ENCODE results near the gene BCAS3.

BCAS3 gene

DNA sequence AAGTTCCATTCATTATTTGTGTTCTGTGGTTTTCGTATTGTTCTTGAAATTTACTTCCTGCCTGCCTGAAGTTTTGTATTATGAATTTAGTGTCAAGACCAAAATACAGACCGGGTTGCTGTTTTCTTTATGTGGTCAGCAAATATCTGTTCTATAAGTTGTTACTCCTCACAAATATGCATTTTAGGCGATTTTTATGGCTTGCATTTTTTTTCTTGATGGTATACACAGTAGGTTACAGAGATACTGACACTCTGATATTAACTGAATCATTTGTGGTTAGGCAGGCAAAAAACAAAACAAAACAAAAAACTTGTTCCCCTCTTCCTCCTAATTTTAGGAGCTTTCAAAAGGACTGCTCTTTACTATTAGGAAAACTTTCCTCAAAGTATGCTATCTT, 52.6 kb downstream of the BCAS3 start:
- Histone ChIP-seq H3K27ac (ENCODE audit: low read depth, low read length, poor library complexity, severe bottlenecking) (peak overlapping the region; percentile 77), H4K20me1 (ENCODE audit: insufficient read depth, low read length) (no peaks in the 10 kb centered on the region), H3K9me2 (ENCODE audit: low read depth, low read length) (no peaks in the 10 kb centered on the region), H3K4me3 (ENCODE audit: low read depth, low read length, poor library complexity, severe bottlenecking) (peak overlapping the region; percentile 31), H3K4me2 (ENCODE audit: low read length) (peak overlapping the region; percentile 54), H3K9me3 (ENCODE audit: low read length) (no peaks in the 10 kb centered on the region), H2AFZ (ENCODE audit: low read length) (no peak overlapping the region; the same call in 1 of the 2 replicates), H3K36me3 (ENCODE audit: insufficient read depth, low read length) (no peaks in the 10 kb centered on the region), H3F3A (ENCODE audit: insufficient read depth, low read length) (no peaks in the 10 kb centered on the region), H3K27me3 (ENCODE audit: insufficient read depth, low read length) (no peaks in the 10 kb centered on the region), H3K4me1 (ENCODE audit: insufficient read depth, low read length, severe bottlenecking) (peaks cover 23% of the 10 kb centered on the region), H3K79me2 (ENCODE audit: insufficient read depth, low read length) (no peaks in the 10 kb centered on the region), H3K9ac (ENCODE audit: low read length) (peak overlapping the region; percentile 61)
- TF ChIP-seq, protein P1, sequence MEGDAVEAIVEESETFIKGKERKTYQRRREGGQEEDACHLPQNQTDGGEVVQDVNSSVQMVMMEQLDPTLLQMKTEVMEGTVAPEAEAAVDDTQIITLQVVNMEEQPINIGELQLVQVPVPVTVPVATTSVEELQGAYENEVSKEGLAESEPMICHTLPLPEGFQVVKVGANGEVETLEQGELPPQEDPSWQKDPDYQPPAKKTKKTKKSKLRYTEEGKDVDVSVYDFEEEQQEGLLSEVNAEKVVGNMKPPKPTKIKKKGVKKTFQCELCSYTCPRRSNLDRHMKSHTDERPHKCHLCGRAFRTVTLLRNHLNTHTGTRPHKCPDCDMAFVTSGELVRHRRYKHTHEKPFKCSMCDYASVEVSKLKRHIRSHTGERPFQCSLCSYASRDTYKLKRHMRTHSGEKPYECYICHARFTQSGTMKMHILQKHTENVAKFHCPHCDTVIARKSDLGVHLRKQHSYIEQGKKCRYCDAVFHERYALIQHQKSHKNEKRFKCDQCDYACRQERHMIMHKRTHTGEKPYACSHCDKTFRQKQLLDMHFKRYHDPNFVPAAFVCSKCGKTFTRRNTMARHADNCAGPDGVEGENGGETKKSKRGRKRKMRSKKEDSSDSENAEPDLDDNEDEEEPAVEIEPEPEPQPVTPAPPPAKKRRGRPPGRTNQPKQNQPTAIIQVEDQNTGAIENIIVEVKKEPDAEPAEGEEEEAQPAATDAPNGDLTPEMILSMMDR (IDR thresholded peaks at IDR 0.05; ENCODE audit: low read length), result no peak
- TF ChIP-seq EZH2 (IDR thresholded peaks at IDR 0.05; ENCODE audit: borderline replicate concordance, low read length), result no peak

DNA sequence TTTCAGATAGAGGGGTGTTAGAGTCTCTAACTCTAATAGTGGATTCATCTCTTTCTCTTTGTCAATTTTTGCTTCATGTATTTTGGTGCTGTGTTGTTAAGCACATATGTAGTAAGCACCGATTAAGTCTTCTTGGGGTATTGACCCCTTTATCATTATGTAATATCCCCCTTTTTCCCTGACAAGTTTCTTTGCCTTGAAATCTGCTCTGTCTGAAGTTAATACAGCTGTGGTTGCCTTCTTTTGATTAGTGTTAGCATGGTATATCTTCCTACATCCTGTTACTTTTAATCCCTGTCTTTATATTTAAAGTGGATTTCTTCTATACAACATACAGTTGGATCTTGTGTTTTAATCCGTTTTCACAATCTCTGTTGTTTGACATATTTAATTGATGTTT, 60.6 kb downstream of the BCAS3 start:
- Histone ChIP-seq H3F3A (ENCODE audit: insufficient read depth, low read length) (no peaks in the 10 kb centered on the region), H3K27me3 (ENCODE audit: insufficient read depth, low read length) (no peaks in the 10 kb centered on the region), H4K20me1 (ENCODE audit: insufficient read depth, low read length) (no peaks in the 10 kb centered on the region), H3K4me3 (ENCODE audit: low read depth, low read length, poor library complexity, severe bottlenecking) (no peak overlapping the region), H2AFZ (ENCODE audit: low read length) (no peak overlapping the region), H3K9me3 (ENCODE audit: low read length) (no peaks in the 10 kb centered on the region), H3K4me1 (ENCODE audit: insufficient read depth, low read length, severe bottlenecking) (peaks cover 1% of the 10 kb centered on the region), H3K36me3 (ENCODE audit: insufficient read depth, low read length) (no peaks in the 10 kb centered on the region), H3K79me2 (ENCODE audit: insufficient read depth, low read length) (no peaks in the 10 kb centered on the region), H3K9me2 (ENCODE audit: low read depth, low read length) (no peaks in the 10 kb centered on the region), H3K27ac (ENCODE audit: low read depth, low read length, poor library complexity, severe bottlenecking) (no peak overlapping the region), H3K9ac (ENCODE audit: low read length) (no peak overlapping the region), H3K4me2 (ENCODE audit: low read length) (no peak overlapping the region)
- no peak for TF ChIP-seq EZH2 (IDR thresholded peaks at IDR 0.05; ENCODE audit: borderline replicate concordance, low read length)
- TF ChIP-seq, protein P1 (IDR thresholded peaks at IDR 0.05; ENCODE audit: low read length), result no peak

GRCh38 chr17:60740584-60740983, 62.9 kb downstream of the BCAS3 start:
- Histone ChIP-seq H3K79me2 (ENCODE audit: insufficient read depth, low read length) (no peaks in the 10 kb centered on the region), H3K9ac (ENCODE audit: low read length) (no peak overlapping the region), H3K36me3 (ENCODE audit: insufficient read depth, low read length) (no peaks in the 10 kb centered on the region), H3K27me3 (ENCODE audit: insufficient read depth, low read length) (no peaks in the 10 kb centered on the region), H3K9me3 (ENCODE audit: low read length) (no peaks in the 10 kb centered on the region), H3K9me2 (ENCODE audit: low read depth, low read length) (no peaks in the 10 kb centered on the region), H4K20me1 (ENCODE audit: insufficient read depth, low read length) (no peaks in the 10 kb centered on the region), H3K27ac (ENCODE audit: low read depth, low read length, poor library complexity, severe bottlenecking) (no peak overlapping the region), H2AFZ (ENCODE audit: low read length) (no peak overlapping the region), H3K4me2 (ENCODE audit: low read length) (no peak overlapping the region), H3K4me1 (ENCODE audit: insufficient read depth, low read length, severe bottlenecking) (peaks cover 22% of the 10 kb centered on the region), H3F3A (ENCODE audit: insufficient read depth, low read length) (no peaks in the 10 kb centered on the region), H3K4me3 (ENCODE audit: low read depth, low read length, poor library complexity, severe bottlenecking) (no peak overlapping the region)
- no peak for TF ChIP-seq EZH2 (IDR thresholded peaks at IDR 0.05; ENCODE audit: borderline replicate concordance, low read length)
- TF ChIP-seq, protein P1 (IDR thresholded peaks at IDR 0.05; ENCODE audit: low read length), result no peak

Measured in OCI-LY1 (cell line).